ENCODE measurements around the gene SNCAIP. TPM values are rescaled to one million over a fixed set of nuclear protein-coding genes. Genes with fewer than 3 reads are reported as not detected.

The SNCAIP gene
- total and polyA plus RNA-seq, 2 donors (not counting 1 experiment from before 2014, with no cell fraction given) = 1.3 to 4.1 TPM

DNA sequence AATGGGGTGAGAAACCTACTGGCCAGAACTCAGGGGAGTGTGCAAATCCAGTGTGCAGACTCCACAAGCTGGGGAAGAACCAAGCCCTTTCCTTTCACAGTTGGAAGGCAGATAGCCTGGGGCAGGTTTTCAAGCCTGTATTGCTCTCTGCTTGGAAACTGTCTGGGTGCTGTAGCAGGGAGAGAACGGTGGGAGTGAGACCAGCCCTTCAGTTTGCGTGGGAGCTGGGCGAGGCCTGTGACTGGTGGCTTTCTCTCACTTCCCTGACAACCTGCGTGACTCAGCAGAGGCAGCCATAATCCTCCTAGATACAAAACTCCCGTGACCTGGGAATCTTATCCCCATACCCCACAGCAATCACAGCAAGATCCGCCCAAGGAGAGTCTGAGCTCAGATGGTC is 44.9 kb upstream of the SNCAIP start:
- Histone ChIP-seq H3K9ac (ENCODE audit: insufficient read depth, low read length) (no peak overlapping the region), H3K4me2 (ENCODE audit: extremely low read depth, insufficient read depth, low read length) (no peak overlapping the region), H3K27me3 (ENCODE audit: control insufficient read depth, insufficient read depth, low read length) (no peaks in the 10 kb centered on the region), H3K36me3 (ENCODE audit: control insufficient read depth, insufficient read depth, low read length) (no peaks in the 10 kb centered on the region), H3K9me3 (ENCODE audit: control insufficient read depth, insufficient read depth, low read depth, low read length) (no peaks in the 10 kb centered on the region), H4K20me1 (ENCODE audit: control insufficient read depth, extremely low read depth, insufficient read depth, low read length) (no peaks in the 10 kb centered on the region), H3K27ac (ENCODE audit: insufficient read depth, low read length) (no peak overlapping the region), H3K4me1 (ENCODE audit: control insufficient read depth, extremely low read depth, insufficient read depth, low read length) (peaks cover 2% of the 10 kb centered on the region), H2AFZ (ENCODE audit: low read length) (no peak overlapping the region), H3K79me2 (ENCODE audit: control insufficient read depth, insufficient read depth, low read length) (no peaks in the 10 kb centered on the region), H3K4me3 (replicated peaks in 1 of 4; ENCODE audit: control extremely low read depth in 1 of 4, insufficient read depth in 1 of 4, low read depth in 3 of 4, low read length in 4 of 4) (no peak overlapping the region)
- TF ChIP-seq, protein P1, sequence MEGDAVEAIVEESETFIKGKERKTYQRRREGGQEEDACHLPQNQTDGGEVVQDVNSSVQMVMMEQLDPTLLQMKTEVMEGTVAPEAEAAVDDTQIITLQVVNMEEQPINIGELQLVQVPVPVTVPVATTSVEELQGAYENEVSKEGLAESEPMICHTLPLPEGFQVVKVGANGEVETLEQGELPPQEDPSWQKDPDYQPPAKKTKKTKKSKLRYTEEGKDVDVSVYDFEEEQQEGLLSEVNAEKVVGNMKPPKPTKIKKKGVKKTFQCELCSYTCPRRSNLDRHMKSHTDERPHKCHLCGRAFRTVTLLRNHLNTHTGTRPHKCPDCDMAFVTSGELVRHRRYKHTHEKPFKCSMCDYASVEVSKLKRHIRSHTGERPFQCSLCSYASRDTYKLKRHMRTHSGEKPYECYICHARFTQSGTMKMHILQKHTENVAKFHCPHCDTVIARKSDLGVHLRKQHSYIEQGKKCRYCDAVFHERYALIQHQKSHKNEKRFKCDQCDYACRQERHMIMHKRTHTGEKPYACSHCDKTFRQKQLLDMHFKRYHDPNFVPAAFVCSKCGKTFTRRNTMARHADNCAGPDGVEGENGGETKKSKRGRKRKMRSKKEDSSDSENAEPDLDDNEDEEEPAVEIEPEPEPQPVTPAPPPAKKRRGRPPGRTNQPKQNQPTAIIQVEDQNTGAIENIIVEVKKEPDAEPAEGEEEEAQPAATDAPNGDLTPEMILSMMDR (conservative IDR thresholded peaks at IDR 0.05 in 1 of 2, IDR thresholded peaks at IDR 0.05 in 1 of 2; ENCODE audit: low read depth in 1 of 2, low read length in 2 of 2) = no peak
- no peak for TF ChIP-seq EZH2 (IDR thresholded peaks at IDR 0.05; ENCODE audit: low read length, missing control alignments)
- DNase-seq (ENCODE audit: low read depth in 2 of 2) = no peak

DNA sequence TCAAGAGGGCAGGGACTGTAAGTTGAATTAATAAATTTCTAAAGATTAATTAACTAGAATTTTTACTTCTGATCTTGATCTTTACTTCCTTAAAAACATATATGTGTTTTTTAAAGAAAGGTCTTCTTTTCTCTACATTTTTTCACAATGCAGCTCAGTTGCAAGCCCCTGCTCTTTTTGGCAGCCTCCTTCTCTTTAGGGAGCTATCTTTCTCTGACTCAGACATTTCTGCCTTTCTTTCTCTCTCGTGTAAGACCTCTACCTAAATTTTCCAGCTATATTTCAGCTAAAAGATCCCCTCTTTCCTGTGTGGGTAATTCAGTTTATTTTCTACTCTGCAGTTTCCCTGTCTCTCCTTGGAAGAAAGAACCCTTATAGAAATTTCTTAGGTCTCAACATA is 38.3 kb upstream of the SNCAIP start:
- Histone ChIP-seq H3K9me3 (ENCODE audit: control insufficient read depth, insufficient read depth, low read depth, low read length) (no peaks in the 10 kb centered on the region), H3K79me2 (ENCODE audit: control insufficient read depth, insufficient read depth, low read length) (no peaks in the 10 kb centered on the region), H3K27ac (ENCODE audit: insufficient read depth, low read length) (no peak overlapping the region), H3K4me3 (replicated peaks in 1 of 4; ENCODE audit: control extremely low read depth in 1 of 4, insufficient read depth in 1 of 4, low read depth in 3 of 4, low read length in 4 of 4) (no peak overlapping the region), H3K4me2 (ENCODE audit: extremely low read depth, insufficient read depth, low read length) (no peak overlapping the region), H2AFZ (ENCODE audit: low read length) (no peak overlapping the region), H3K9ac (ENCODE audit: insufficient read depth, low read length) (no peak overlapping the region), H3K27me3 (ENCODE audit: control insufficient read depth, insufficient read depth, low read length) (no peaks in the 10 kb centered on the region), H4K20me1 (ENCODE audit: control insufficient read depth, extremely low read depth, insufficient read depth, low read length) (no peaks in the 10 kb centered on the region), H3K36me3 (ENCODE audit: control insufficient read depth, insufficient read depth, low read length) (no peaks in the 10 kb centered on the region), H3K4me1 (ENCODE audit: control insufficient read depth, extremely low read depth, insufficient read depth, low read length) (no peaks in the 10 kb centered on the region)
- TF ChIP-seq, protein P1 (conservative IDR thresholded peaks at IDR 0.05 in 1 of 2, IDR thresholded peaks at IDR 0.05 in 1 of 2; ENCODE audit: low read depth in 1 of 2, low read length in 2 of 2) = no peak
- TF ChIP-seq EZH2 (IDR thresholded peaks at IDR 0.05; ENCODE audit: low read length, missing control alignments) = no peak
- no peak for DNase-seq (ENCODE audit: low read depth in 2 of 2)

DNA sequence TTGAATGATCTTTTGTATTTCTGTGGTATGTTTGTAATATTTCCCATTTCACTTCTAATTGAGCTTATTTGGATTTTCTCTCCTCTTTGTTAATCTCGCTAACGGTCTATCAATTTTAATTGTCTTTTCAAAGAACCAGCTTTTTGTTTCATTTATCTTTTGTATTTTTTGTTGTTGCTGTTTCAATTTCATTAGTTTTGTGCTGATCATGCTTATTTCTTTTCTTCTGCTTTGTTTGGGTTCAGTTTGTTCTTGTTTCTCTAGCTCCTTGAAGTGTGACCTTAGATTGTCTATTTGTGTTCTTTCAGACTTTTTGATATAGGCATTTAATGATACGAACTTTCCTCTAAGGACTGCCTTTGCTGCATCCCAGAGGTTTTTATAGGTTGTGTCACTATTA is 28.4 kb upstream of the SNCAIP start:
- no peak for TF ChIP-seq EZH2 (IDR thresholded peaks at IDR 0.05; ENCODE audit: low read length, missing control alignments)
- TF ChIP-seq, protein P1 (conservative IDR thresholded peaks at IDR 0.05 in 1 of 2, IDR thresholded peaks at IDR 0.05 in 1 of 2; ENCODE audit: low read depth in 1 of 2, low read length in 2 of 2) = no peak
- no peaks in the 10 kb centered on the region for H3K27me3 ChIP-seq (ENCODE audit: control insufficient read depth, insufficient read depth, low read length)
- H3K4me2 ChIP-seq (ENCODE audit: extremely low read depth, insufficient read depth, low read length) = no peak overlapping the region
- H3K4me1 ChIP-seq (ENCODE audit: control insufficient read depth, extremely low read depth, insufficient read depth, low read length) = no peaks in the 10 kb centered on the region
- H2AFZ ChIP-seq (ENCODE audit: low read length) = no peak overlapping the region
- no peaks in the 10 kb centered on the region for H3K36me3 ChIP-seq (ENCODE audit: control insufficient read depth, insufficient read depth, low read length)
- no peak for DNase-seq (ENCODE audit: low read depth in 2 of 2)
- H3K9ac ChIP-seq (ENCODE audit: insufficient read depth, low read length) = no peak overlapping the region
- H3K79me2 ChIP-seq (ENCODE audit: control insufficient read depth, insufficient read depth, low read length) = no peaks in the 10 kb centered on the region
- H3K9me3 ChIP-seq (ENCODE audit: control insufficient read depth, insufficient read depth, low read depth, low read length) = no peaks in the 10 kb centered on the region
- H3K4me3 ChIP-seq (replicated peaks in 1 of 4; ENCODE audit: control extremely low read depth in 1 of 4, insufficient read depth in 1 of 4, low read depth in 3 of 4, low read length in 4 of 4) = no peak overlapping the region
- H4K20me1 ChIP-seq (ENCODE audit: control insufficient read depth, extremely low read depth, insufficient read depth, low read length) = no peaks in the 10 kb centered on the region
- no peak overlapping the region for H3K27ac ChIP-seq (ENCODE audit: insufficient read depth, low read length)

Measured in fibroblast of lung (primary cell).